ENCODE data around the gene SCN9A. TPM values are rescaled to one million over a fixed set of nuclear protein-coding genes. Genes with fewer than 3 reads are reported as not detected.
A peak's percentile ranks its signal among the peaks of the same experiment; 100 is the strongest.

SCN9A gene
- total and polyA plus RNA-seq, 9 of the 15 experiments (the other 6 are each of a cell fraction or from before 2014, with no cell fraction given): 1.4 to 22.8 (median 7.1) TPM

- DNase-seq (ENCODE audit: extremely low read depth in 1 of 4, low spot score in 3 of 4): peak in 1 of 4 experiments; percentile 46
- Histone ChIP-seq H3K27ac (ENCODE audit: extremely low read depth, low read depth, low read length) (no peak overlapping the region), H4K20me1 (replicated peaks; ENCODE audit: control insufficient read depth, insufficient read depth, low read length) (no peaks in the 10 kb centered on the region), H3K9ac (ENCODE audit: insufficient read depth in 1 of 2, low read depth in 2 of 2, low read length in 2 of 2) (no peak overlapping the region; a peak in 1 of 4 replicates), H3K4me3 (no peak overlapping the region), H3K79me2 (ENCODE audit: control insufficient read depth, insufficient read depth, low read length) (no peaks in the 10 kb centered on the region), H3K4me1 (replicated peaks in 1 of 2; ENCODE audit: control insufficient read depth in 2 of 2, insufficient read depth in 2 of 2, low read length in 2 of 2) (peaks cover 2 to 25% of the 10 kb centered on the region in 2 experiments; a peak in 4 of 5 replicates), H3K4me2 (ENCODE audit: insufficient read depth, low read length) (no peak overlapping the region), H3K9me3 (replicated peaks; ENCODE audit: control insufficient read depth, insufficient read depth, low read depth, low read length) (no peaks in the 10 kb centered on the region), H3K9me1 (ENCODE audit: control insufficient read depth, insufficient read depth, low read length) (no peaks in the 10 kb centered on the region), H3K36me3 (ENCODE audit: control insufficient read depth, insufficient read depth, low read length) (no peaks in the 10 kb centered on the region), H2AFZ (ENCODE audit: low read depth, low read length) (peak overlapping the region; percentile 60), H3K27me3 (ENCODE audit: control insufficient read depth in 2 of 2, insufficient read depth in 2 of 2, low read length in 2 of 2) (no peaks in the 10 kb centered on the region)
- POLR2A ChIA-PET: interaction anchor here (1.3 kb wide), 1 partner anchor 8 kb away, joined by 3 read pairs; no protein-coding TSS in a partner anchor
- no peak for FAIRE-seq
- 0% methylated on average over 1 of the region's 1 CpG for WGBS (ENCODE audit: insufficient coverage, low coverage, missing lambda C conversion rate)
- intact Hi-C loops (cut with micrococcal nuclease): no loop called here
- BruUV-seq (replicated peaks): no TSS peak
- in situ Hi-C loops (cut with MboI): no loop called here
- no peak for ATAC-seq
- CTCF ChIA-PET (ENCODE audit: low intra/inter-chr PET ratio): no interaction called here
- peak; percentile 62; the same call in 1 of the 2 replicates for TF ChIP-seq DPF2 (IDR thresholded peaks at IDR 0.05)
- no peak for TF ChIP-seq NR4A1 (CRISPR knock-in tag; IDR thresholded peaks at IDR 0.05)
- TF ChIP-seq NR4A1 (tag; IDR thresholded peaks at IDR 0.05): no peak
- TF ChIP-seq NKRF (IDR thresholded peaks at IDR 0.05; ENCODE audit: borderline replicate concordance): no peak
- no peak for TF ChIP-seq POLR2H (tag; IDR thresholded peaks at IDR 0.05; ENCODE audit: low read depth)
- TF ChIP-seq ARID1B (IDR thresholded peaks at IDR 0.05): peak; percentile 32; the same call in 1 of the 2 replicates
- peak; percentile 52 for TF ChIP-seq MEIS2 (IDR thresholded peaks at IDR 0.05; ENCODE audit: partially characterized antibody)
- peak; percentile 49 for TF ChIP-seq CBFA2T2 (conservative IDR thresholded peaks at IDR 0.05)
- TF ChIP-seq L3MBTL2 (IDR thresholded peaks at IDR 0.05): no peak
- no peak for TF ChIP-seq FOXK2 (conservative IDR thresholded peaks at IDR 0.05 in 1 of 2, IDR thresholded peaks at IDR 0.05 in 1 of 2; ENCODE audit: low read depth in 2 of 2)
- TF ChIP-seq EP300 (IDR thresholded peaks at IDR 0.05; ENCODE audit: low read length): peak; percentile 12; the same call in 1 of the 2 replicates
- no peak for TF ChIP-seq BRD9 (IDR thresholded peaks at IDR 0.05; ENCODE audit: low read depth, partially characterized antibody)
- no peak for TF ChIP-seq KAT7 (CRISPR knock-in tag; IDR thresholded peaks at IDR 0.05; ENCODE audit: borderline replicate concordance)
- peak; percentile 23; the same call in 1 of the 2 replicates for TF ChIP-seq HMBOX1 (IDR thresholded peaks at IDR 0.05)
- no peak for TF ChIP-seq CBX5 (IDR thresholded peaks at IDR 0.05; ENCODE audit: borderline replicate concordance, low read depth)
- TF ChIP-seq, protein P1, sequence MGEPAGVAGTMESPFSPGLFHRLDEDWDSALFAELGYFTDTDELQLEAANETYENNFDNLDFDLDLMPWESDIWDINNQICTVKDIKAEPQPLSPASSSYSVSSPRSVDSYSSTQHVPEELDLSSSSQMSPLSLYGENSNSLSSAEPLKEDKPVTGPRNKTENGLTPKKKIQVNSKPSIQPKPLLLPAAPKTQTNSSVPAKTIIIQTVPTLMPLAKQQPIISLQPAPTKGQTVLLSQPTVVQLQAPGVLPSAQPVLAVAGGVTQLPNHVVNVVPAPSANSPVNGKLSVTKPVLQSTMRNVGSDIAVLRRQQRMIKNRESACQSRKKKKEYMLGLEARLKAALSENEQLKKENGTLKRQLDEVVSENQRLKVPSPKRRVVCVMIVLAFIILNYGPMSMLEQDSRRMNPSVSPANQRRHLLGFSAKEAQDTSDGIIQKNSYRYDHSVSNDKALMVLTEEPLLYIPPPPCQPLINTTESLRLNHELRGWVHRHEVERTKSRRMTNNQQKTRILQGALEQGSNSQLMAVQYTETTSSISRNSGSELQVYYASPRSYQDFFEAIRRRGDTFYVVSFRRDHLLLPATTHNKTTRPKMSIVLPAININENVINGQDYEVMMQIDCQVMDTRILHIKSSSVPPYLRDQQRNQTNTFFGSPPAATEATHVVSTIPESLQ (CRISPR knock-in tag; IDR thresholded peaks at IDR 0.05): 0 out of 2 replicates have a peak, but pooled peaks have one; percentile 61
- 0 out of 4 replicates have a peak, but pooled peaks of 1 of the 2 experiments have one; percentile 17 for TF ChIP-seq MAZ (CRISPR knock-in tag; conservative IDR thresholded peaks at IDR 0.05 in 1 of 2, IDR thresholded peaks at IDR 0.05 in 1 of 2)
- TF ChIP-seq SNIP1 (IDR thresholded peaks at IDR 0.05; ENCODE audit: low read depth): no peak
- no peak for TF ChIP-seq GTF2F1 (IDR thresholded peaks at IDR 0.05; ENCODE audit: low read depth, low read length)
- no peak for TF ChIP-seq HDAC8 (tag; IDR thresholded peaks at IDR 0.05)
Observed at GRCh38 chr2:166380615-166381014, 4.9 kb upstream of the SCN9A start.
